ENCODE measurements around the gene RYR1. TPM values are rescaled to one million over a fixed set of nuclear protein-coding genes. Genes with fewer than 3 reads are reported as not detected.

Gene RYR1
- total RNA-seq, 1 donor from 2014 or later = 0.65 TPM

DNA sequence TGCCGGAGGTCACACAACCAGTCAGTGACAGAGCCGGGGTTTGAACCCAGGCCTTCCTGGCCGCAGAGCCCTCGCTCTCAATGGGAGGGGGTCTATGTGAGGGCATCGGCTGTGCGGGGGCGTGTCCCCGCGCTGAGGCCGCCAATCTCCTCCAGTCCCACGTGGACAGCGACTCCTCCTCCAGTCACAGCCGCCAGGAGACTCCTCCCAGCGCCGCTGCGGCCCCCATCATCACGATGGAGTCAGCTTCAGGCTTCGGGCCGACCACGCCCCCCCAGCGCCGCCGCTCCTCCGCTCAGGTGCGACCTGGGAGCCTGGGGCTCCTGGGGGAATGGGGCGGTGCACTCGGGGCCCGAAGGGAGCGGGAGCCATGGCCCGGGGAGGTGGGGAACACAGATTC, 39.0 kb upstream of the RYR1 start:
- H3K4me1 Mint-ChIP-seq (ENCODE audit: low read depth) = peaks cover 5% of the 10 kb centered on the region
- H3K27ac Mint-ChIP-seq = no peak overlapping the region

DNA sequence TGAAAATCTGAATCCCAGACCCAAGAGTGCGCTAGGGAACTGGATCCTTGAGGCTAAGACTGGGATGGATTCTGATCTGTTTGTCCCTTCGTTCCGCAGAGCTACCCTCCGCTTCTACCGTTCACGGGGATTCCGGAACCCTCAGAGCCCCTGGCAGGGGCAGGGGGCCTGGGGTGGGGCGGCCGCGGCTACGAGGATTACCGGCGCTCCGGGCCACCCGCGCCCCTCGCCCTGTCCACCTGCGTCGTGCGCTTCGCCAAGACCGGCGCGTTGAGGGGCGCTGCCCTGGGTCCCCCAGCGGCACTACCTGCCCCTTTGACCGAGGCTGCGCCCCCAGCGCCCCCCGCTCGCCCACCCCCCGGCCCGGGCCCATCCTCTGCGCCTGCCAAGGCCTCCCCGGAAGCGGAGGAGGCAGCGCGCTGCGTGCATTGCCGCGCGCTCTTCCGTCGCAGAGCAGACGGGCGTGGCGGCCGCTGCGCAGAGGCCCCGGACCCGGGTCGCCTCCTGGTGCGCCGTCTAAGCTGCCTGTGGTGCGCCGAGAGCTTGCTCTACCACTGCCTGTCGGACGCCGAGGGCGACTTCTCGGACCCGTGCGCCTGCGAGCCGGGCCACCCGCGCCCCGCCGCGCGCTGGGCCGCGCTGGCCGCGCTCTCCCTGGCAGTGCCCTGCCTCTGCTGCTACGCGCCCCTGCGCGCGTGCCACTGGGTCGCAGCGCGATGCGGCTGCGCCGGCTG, 37.9 kb upstream of the RYR1 start:
- H3K4me3 Mint-ChIP-seq (ENCODE audit: low read depth) = no peak overlapping the region
- no peak overlapping the region for H3K27ac Mint-ChIP-seq
- no peak for TF ChIP-seq CTCF (IDR thresholded peaks at IDR 0.05; ENCODE audit: unreplicated experiment)
- H3K9me3 Mint-ChIP-seq (ENCODE audit: low read depth) = peaks cover 3% of the 10 kb centered on the region
- H3K36me3 Mint-ChIP-seq (ENCODE audit: insufficient read depth) = peaks cover 28% of the 10 kb centered on the region
- H3K4me1 Mint-ChIP-seq (ENCODE audit: low read depth) = peaks cover 2% of the 10 kb centered on the region
- peaks cover 34% of the 10 kb centered on the region for H3K27me3 Mint-ChIP-seq
- DNase-seq (ENCODE audit: low spot score, unreplicated experiment) = no peak

More for the DNA sequence above, 39.0 kb upstream of the RYR1 start:
- H3K36me3 Mint-ChIP-seq (ENCODE audit: insufficient read depth) = peaks cover 28% of the 10 kb centered on the region
- TF ChIP-seq CTCF (IDR thresholded peaks at IDR 0.05; ENCODE audit: unreplicated experiment) = no peak
- H3K27me3 Mint-ChIP-seq = peaks cover 24% of the 10 kb centered on the region
- DNase-seq (ENCODE audit: low spot score, unreplicated experiment) = no peak
- peaks cover 3% of the 10 kb centered on the region for H3K9me3 Mint-ChIP-seq (ENCODE audit: low read depth)
- no peak overlapping the region for H3K4me3 Mint-ChIP-seq (ENCODE audit: low read depth)

DNA sequence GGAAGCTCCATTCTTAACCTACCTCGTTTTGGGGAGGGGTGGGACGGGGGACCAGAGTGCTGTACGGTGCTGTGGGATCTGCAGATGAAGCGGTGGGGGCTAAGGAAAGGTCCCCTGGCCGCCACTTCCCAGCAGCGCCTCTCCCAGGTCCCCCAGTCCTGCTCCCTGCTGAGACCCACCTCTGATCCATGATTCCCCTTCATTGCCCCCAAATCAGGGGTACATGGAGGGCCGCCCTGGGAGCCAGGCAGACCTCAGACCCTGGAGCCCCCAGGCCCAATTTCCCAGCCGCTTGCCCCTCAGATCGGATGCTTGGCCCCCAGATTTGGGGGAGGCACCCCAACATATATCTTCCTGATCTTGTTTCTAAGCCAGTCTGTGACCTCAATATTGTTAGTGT, 34.4 kb upstream of the RYR1 start:
- peaks cover 13% of the 10 kb centered on the region for H3K36me3 Mint-ChIP-seq (ENCODE audit: insufficient read depth)
- H3K9me3 Mint-ChIP-seq (ENCODE audit: low read depth) = peaks cover under 1% of the 10 kb centered on the region
- no peak for TF ChIP-seq CTCF (IDR thresholded peaks at IDR 0.05; ENCODE audit: unreplicated experiment)
- H3K27ac Mint-ChIP-seq = no peak overlapping the region
- no peak for DNase-seq (ENCODE audit: low spot score, unreplicated experiment)
- no peaks in the 10 kb centered on the region for H3K4me1 Mint-ChIP-seq (ENCODE audit: low read depth)
- H3K27me3 Mint-ChIP-seq = peaks cover 31% of the 10 kb centered on the region
- H3K4me3 Mint-ChIP-seq (ENCODE audit: low read depth) = no peak overlapping the region

DNA sequence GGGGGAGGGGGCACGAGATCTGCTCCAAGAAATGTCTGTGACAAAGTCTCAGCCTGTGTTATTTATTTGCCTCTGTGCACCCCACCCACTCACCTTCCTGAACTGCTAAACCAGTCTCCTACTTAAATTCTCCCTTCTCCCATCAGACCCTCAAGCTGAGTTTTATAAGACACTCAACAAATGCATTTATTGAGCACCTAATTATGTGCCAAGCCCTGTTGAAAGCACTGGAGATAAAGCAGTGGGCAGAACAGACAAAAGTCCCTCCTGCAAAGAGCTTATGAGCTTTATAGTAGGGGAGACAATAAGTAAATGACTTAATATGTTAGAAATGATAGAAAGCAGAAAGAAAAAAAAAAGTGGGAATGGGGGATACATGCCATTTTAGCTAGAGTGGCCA, 34.0 kb upstream of the RYR1 start:
- H3K9me3 Mint-ChIP-seq (ENCODE audit: low read depth) = no peaks in the 10 kb centered on the region
- no peak for DNase-seq (ENCODE audit: low spot score, unreplicated experiment)
- H3K27me3 Mint-ChIP-seq = peaks cover 31% of the 10 kb centered on the region
- no peak overlapping the region for H3K4me3 Mint-ChIP-seq (ENCODE audit: low read depth)
- no peak for TF ChIP-seq CTCF (IDR thresholded peaks at IDR 0.05; ENCODE audit: unreplicated experiment)
- H3K4me1 Mint-ChIP-seq (ENCODE audit: low read depth) = no peaks in the 10 kb centered on the region
- H3K36me3 Mint-ChIP-seq (ENCODE audit: insufficient read depth) = peaks cover 11% of the 10 kb centered on the region
- H3K27ac Mint-ChIP-seq = no peak overlapping the region

GRCh38 chr19:38400361-38400760, 33.1 kb upstream of the RYR1 start:
- peaks cover 31% of the 10 kb centered on the region for H3K27me3 Mint-ChIP-seq
- TF ChIP-seq CTCF (IDR thresholded peaks at IDR 0.05; ENCODE audit: unreplicated experiment) = no peak
- H3K4me3 Mint-ChIP-seq (ENCODE audit: low read depth) = no peak overlapping the region
- no peak overlapping the region for H3K27ac Mint-ChIP-seq
- H3K36me3 Mint-ChIP-seq (ENCODE audit: insufficient read depth) = peaks cover 6% of the 10 kb centered on the region
- no peak for DNase-seq (ENCODE audit: low spot score, unreplicated experiment)
- H3K9me3 Mint-ChIP-seq (ENCODE audit: low read depth) = no peaks in the 10 kb centered on the region
- H3K4me1 Mint-ChIP-seq (ENCODE audit: low read depth) = no peaks in the 10 kb centered on the region

Measured in progenitor cell of endocrine pancreas (in vitro differentiated cells).